K562 (cell line): ENCODE results near the gene CYRIA. TPM values are rescaled to one million over a fixed set of nuclear protein-coding genes. Genes with fewer than 3 reads are reported as not detected.

Experiments
- CBX3 ChIP-seq, 2 experiments: IDR thresholded peaks; 1 replicate in 1 of 2; 2 replicates in 1 of 2; pipeline ENCODE4 v1.6.1; 2012; ENCODE audit warnings: inconsistent platforms in 2 of 2, low read length in 2 of 2, borderline replicate concordance in 1 of 2, control low read depth in 1 of 2
- E2F5 ChIP-seq: sonication (generic); formaldehyde crosslinking; IDR thresholded peaks from 2 replicates; pipeline ENCODE4 v1.8.0; 2022; ENCODE audit warnings: mild to moderate bottlenecking, missing genetic modification reagents
- NONO ChIP-seq, 2 experiments: fragments of 200-400 bp in 1 of 2; fragments of 450-650 bp in 1 of 2; formaldehyde crosslinking in 1 of 2; IDR thresholded peaks; 2 replicates each; pipeline ENCODE4 v1.6.1; 2017; ENCODE audit warnings: low read depth in 2 of 2, mild to moderate bottlenecking in 2 of 2, moderate library complexity in 2 of 2, low read length in 1 of 2
- STAT6 ChIP-seq: sonication (generic); formaldehyde crosslinking; IDR thresholded peaks from 2 replicates; pipeline ENCODE4 v1.8.1; 2023; ENCODE audit warnings: mild to moderate bottlenecking, missing genetic modification reagents
- TAF9B ChIP-seq: fragments of 450-650 bp; IDR thresholded peaks from 2 replicates; pipeline ENCODE4 v1.6.1; 2018; ENCODE audit warnings: mild to moderate bottlenecking; ENCODE audit not compliant: partially characterized antibody
- ZFX ChIP-seq: sonication (generic); formaldehyde crosslinking; IDR thresholded peaks from 2 replicates; pipeline ENCODE4 v1.8.0; 2022; ENCODE audit warnings: mild to moderate bottlenecking, missing genetic modification reagents, moderate library complexity
- ZNF197 ChIP-seq: fragments of 200-800 bp; sonication (Bioruptor generic); IDR thresholded peaks from 2 replicates; pipeline ENCODE4 v1.6.1; 2016; ENCODE audit warnings: low read depth, missing genetic modification characterization, missing compliant biosample characterization
- ZNF407 ChIP-seq: fragments of 450-650 bp; IDR thresholded peaks from 2 replicates; pipeline ENCODE4 v1.6.1; 2016; ENCODE audit warnings: low read depth
- polyA plus RNA-seq, 8 experiments: library from polyadenylated mRNA; depleted of rRNA in 4 of 8; stranded (reverse) in 5 of 8; unstranded in 3 of 8; fragments of >200 nt; fragmentation: Nextera tagmentation in 2 of 8; fragmentation: Illumina TruSeq in 1 of 8; extraction: Ambion mirVana in 2 of 8; extraction: Trizol in 1 of 8; gene quantifications; 2 replicates each; pipeline versions ENCODE4 v1.2.1 to v1.2.3, GENCODE V29; 2011 to 2014; ENCODE audit warnings: inconsistent platforms in 1 of 8, missing spikeins in 1 of 8
- total RNA-seq, 7 experiments: library from RNA; depleted of rRNA in 6 of 7; stranded (reverse); fragments of >200 nt in 6 of 7; fragmentation: Illumina TruSeq in 2 of 7; extraction: Trizol in 2 of 7; gene quantifications; 2 replicates each; pipeline versions ENCODE4 v1.2.1 to v1.2.3, GENCODE V29; 2011 to 2021; ENCODE audit warnings: low replicate concordance in 1 of 7

The CYRIA gene
- total and polyA plus RNA-seq, 9 of the 15 experiments (the other 6 are each of a cell fraction or from before 2014, with no cell fraction given) = 0.84 to 5.6 (median 3.0) TPM

GRCh38 chr2:16654833-16655444 is 10.7 kb downstream of the CYRIA start (continued):
- TF ChIP-seq ZNF407 (no peak), ZFX (CRISPR knock-in tag) (peak; percentile 16; the same call in 1 of the 2 replicates), E2F5 (CRISPR knock-in tag) (no peak), TAF9B (no peak), CBX3 (IDR thresholded peaks at IDR 0.05; ENCODE audit: borderline replicate concordance in 1 of 2, low read length in 2 of 2) (no peak), NONO (IDR thresholded peaks at IDR 0.05; ENCODE audit: low read depth in 2 of 2, low read length in 1 of 2) (no peak), STAT6 (CRISPR knock-in tag) (no peak), ZNF197 (CRISPR knock-in tag) (0 out of 2 replicates have a peak, but pooled peaks have one; percentile 34)
